Liver (tissue), 3 donors: ENCODE results near the gene TACC2.

Experiments used
- CTCF ChIP-seq: fragments of 150-350 bp; IDR thresholded peaks from 2 replicates; pipeline ENCODE4 v1.5.1; 2017; ENCODE audit warnings: improper control_type of control experiment, low read depth, low read length; ENCODE audit not compliant: missing input control
- EGR1 ChIP-seq, 2 donors: IDR thresholded peaks; 2 replicates each; pipeline ENCODE4 v1.6.1; 2016 to 2018; ENCODE audit warnings: antibody characterized with exemption in 2 of 2, low read depth in 2 of 2
- FOXA2 ChIP-seq: IDR thresholded peaks from 2 replicates; pipeline ENCODE4 v1.6.1; 2016; ENCODE audit warnings: antibody characterized with exemption
- GABPA ChIP-seq, 2 donors: IDR thresholded peaks in 1 of 2; conservative IDR thresholded peaks in 1 of 2; 2 replicates each; pipeline ENCODE4 v1.6.1; 2016; ENCODE audit warnings: antibody characterized with exemption in 2 of 2, mild to moderate bottlenecking in 1 of 2, moderate library complexity in 1 of 2
- JUND ChIP-seq, 2 donors: IDR thresholded peaks; 2 replicates each; pipeline ENCODE4 v1.6.1; 2016; ENCODE audit warnings: antibody characterized with exemption in 2 of 2
- MAX ChIP-seq: IDR thresholded peaks from 2 replicates; pipeline ENCODE4 v1.6.1; 2016; ENCODE audit warnings: antibody characterized with exemption
- NR2F2 ChIP-seq: IDR thresholded peaks from 2 replicates; pipeline ENCODE4 v1.6.1; 2016; ENCODE audit warnings: antibody characterized with exemption
- RAD21 ChIP-seq, 2 donors: IDR thresholded peaks; 2 replicates each; pipeline ENCODE4 v1.6.1; 2016; ENCODE audit warnings: antibody characterized with exemption in 2 of 2, mild to moderate bottlenecking in 2 of 2
- REST ChIP-seq: IDR thresholded peaks from 2 replicates; pipeline ENCODE4 v1.6.1; 2016; ENCODE audit warnings: antibody characterized with exemption, mild to moderate bottlenecking
- RXRA ChIP-seq, 2 donors: IDR thresholded peaks; 2 replicates each; pipeline ENCODE4 v1.6.1; 2017 to 2018; ENCODE audit warnings: antibody characterized with exemption in 2 of 2, mild to moderate bottlenecking in 1 of 2
- SP1 ChIP-seq: IDR thresholded peaks from 2 replicates; pipeline ENCODE4 v1.6.1; 2018; ENCODE audit warnings: antibody characterized with exemption, mild to moderate bottlenecking
- TAF1 ChIP-seq: conservative IDR thresholded peaks from 2 replicates; pipeline ENCODE4 v1.6.1; 2016; ENCODE audit warnings: antibody characterized with exemption, mild to moderate bottlenecking
- YY1 ChIP-seq: IDR thresholded peaks from 2 replicates; pipeline ENCODE4 v1.6.1; 2016; ENCODE audit warnings: antibody characterized with exemption, mild to moderate bottlenecking
- ZBTB33 ChIP-seq: IDR thresholded peaks from 2 replicates; pipeline ENCODE4 v1.6.1; 2016; ENCODE audit warnings: antibody characterized with exemption
- donor health status: healthy.
- donor health status: healthy.

- TF ChIP-seq CTCF = no peak
- no peak for TF ChIP-seq REST
- TF ChIP-seq FOXA2 = no peak
- no peak for TF ChIP-seq JUND (IDR thresholded peaks at IDR 0.05)
- no peak for TF ChIP-seq YY1
- no peak for TF ChIP-seq SP1
- no peak for TF ChIP-seq TAF1
- no peak for TF ChIP-seq MAX
- no peak for TF ChIP-seq RAD21 (IDR thresholded peaks at IDR 0.05)
- no peak for TF ChIP-seq NR2F2
- no peak for TF ChIP-seq EGR1 (IDR thresholded peaks at IDR 0.05; ENCODE audit: low read depth in 2 of 2)
- TF ChIP-seq ZBTB33 = no peak
- no peak for TF ChIP-seq GABPA (IDR thresholded peaks at IDR 0.05 in 1 of 2, conservative IDR thresholded peaks at IDR 0.05 in 1 of 2)
- no peak for TF ChIP-seq RXRA (IDR thresholded peaks at IDR 0.05)
Measured at GRCh38 chr10:122018491-122018890, 29.5 kb downstream of the TACC2 start.
